ENCODE data around the gene MICU1.

DNA sequence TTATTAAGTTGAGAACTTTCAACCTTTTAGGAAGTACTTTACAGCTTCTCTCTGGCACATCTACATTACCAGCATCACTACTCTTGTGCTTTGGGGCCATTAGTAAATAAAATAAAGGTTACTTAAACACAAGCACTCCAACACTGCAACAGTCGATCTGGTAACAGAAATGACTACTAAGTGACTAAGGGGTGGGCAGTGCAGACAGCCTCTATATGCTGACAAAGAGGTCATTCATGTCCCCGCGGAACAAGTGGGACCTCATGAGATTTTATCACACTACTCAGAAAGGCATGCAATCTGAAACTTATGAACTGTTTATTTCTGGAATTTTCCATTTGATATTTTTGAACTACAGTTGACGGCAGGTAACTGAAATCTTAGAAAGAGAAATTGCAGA lies 159.9 kb downstream of the MICU1 start:
- no peak for TF ChIP-seq EZH2phosphoT487 (IDR thresholded peaks at IDR 0.05; ENCODE audit: borderline replicate concordance)
- TF ChIP-seq, protein P1, sequence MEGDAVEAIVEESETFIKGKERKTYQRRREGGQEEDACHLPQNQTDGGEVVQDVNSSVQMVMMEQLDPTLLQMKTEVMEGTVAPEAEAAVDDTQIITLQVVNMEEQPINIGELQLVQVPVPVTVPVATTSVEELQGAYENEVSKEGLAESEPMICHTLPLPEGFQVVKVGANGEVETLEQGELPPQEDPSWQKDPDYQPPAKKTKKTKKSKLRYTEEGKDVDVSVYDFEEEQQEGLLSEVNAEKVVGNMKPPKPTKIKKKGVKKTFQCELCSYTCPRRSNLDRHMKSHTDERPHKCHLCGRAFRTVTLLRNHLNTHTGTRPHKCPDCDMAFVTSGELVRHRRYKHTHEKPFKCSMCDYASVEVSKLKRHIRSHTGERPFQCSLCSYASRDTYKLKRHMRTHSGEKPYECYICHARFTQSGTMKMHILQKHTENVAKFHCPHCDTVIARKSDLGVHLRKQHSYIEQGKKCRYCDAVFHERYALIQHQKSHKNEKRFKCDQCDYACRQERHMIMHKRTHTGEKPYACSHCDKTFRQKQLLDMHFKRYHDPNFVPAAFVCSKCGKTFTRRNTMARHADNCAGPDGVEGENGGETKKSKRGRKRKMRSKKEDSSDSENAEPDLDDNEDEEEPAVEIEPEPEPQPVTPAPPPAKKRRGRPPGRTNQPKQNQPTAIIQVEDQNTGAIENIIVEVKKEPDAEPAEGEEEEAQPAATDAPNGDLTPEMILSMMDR (IDR thresholded peaks at IDR 0.05 in 2 of 3, conservative IDR thresholded peaks at IDR 0.05 in 1 of 3; ENCODE audit: borderline replicate concordance in 1 of 3, insufficient read depth in 1 of 3, low read depth in 2 of 3, low read length in 2 of 3), result no peak
- TF ChIP-seq, protein P2, sequence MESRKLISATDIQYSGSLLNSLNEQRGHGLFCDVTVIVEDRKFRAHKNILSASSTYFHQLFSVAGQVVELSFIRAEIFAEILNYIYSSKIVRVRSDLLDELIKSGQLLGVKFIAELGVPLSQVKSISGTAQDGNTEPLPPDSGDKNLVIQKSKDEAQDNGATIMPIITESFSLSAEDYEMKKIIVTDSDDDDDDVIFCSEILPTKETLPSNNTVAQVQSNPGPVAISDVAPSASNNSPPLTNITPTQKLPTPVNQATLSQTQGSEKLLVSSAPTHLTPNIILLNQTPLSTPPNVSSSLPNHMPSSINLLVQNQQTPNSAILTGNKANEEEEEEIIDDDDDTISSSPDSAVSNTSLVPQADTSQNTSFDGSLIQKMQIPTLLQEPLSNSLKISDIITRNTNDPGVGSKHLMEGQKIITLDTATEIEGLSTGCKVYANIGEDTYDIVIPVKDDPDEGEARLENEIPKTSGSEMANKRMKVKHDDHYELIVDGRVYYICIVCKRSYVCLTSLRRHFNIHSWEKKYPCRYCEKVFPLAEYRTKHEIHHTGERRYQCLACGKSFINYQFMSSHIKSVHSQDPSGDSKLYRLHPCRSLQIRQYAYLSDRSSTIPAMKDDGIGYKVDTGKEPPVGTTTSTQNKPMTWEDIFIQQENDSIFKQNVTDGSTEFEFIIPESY (IDR thresholded peaks at IDR 0.05; ENCODE audit: extremely low read depth, insufficient replicate concordance, low read length), result no peak
- TF ChIP-seq YY1 (IDR thresholded peaks at IDR 0.05; ENCODE audit: extremely low read depth, insufficient replicate concordance, low read depth, low read length), result no peak
- no peak for TF ChIP-seq EZH2 (IDR thresholded peaks at IDR 0.05)
- TF ChIP-seq POLR2AphosphoS5 (IDR thresholded peaks at IDR 0.05; ENCODE audit: low read depth, low read length), result no peak
- TF ChIP-seq, protein P3, sequence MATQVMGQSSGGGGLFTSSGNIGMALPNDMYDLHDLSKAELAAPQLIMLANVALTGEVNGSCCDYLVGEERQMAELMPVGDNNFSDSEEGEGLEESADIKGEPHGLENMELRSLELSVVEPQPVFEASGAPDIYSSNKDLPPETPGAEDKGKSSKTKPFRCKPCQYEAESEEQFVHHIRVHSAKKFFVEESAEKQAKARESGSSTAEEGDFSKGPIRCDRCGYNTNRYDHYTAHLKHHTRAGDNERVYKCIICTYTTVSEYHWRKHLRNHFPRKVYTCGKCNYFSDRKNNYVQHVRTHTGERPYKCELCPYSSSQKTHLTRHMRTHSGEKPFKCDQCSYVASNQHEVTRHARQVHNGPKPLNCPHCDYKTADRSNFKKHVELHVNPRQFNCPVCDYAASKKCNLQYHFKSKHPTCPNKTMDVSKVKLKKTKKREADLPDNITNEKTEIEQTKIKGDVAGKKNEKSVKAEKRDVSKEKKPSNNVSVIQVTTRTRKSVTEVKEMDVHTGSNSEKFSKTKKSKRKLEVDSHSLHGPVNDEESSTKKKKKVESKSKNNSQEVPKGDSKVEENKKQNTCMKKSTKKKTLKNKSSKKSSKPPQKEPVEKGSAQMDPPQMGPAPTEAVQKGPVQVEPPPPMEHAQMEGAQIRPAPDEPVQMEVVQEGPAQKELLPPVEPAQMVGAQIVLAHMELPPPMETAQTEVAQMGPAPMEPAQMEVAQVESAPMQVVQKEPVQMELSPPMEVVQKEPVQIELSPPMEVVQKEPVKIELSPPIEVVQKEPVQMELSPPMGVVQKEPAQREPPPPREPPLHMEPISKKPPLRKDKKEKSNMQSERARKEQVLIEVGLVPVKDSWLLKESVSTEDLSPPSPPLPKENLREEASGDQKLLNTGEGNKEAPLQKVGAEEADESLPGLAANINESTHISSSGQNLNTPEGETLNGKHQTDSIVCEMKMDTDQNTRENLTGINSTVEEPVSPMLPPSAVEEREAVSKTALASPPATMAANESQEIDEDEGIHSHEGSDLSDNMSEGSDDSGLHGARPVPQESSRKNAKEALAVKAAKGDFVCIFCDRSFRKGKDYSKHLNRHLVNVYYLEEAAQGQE (IDR thresholded peaks at IDR 0.05; ENCODE audit: low read depth), result no peak
- no peak for TF ChIP-seq CEBPB (IDR thresholded peaks at IDR 0.05; ENCODE audit: low read depth)
- no peak for TF ChIP-seq JUND (IDR thresholded peaks at IDR 0.05)
- TF ChIP-seq POLR2A (IDR thresholded peaks at IDR 0.05; ENCODE audit: borderline replicate concordance, extremely low read depth, insufficient read depth, insufficient read length), result no peak

Measured in HCT116 (cell line).